ENCODE data around the gene OCA2. TPM values are rescaled to one million over a fixed set of nuclear protein-coding genes. Genes with fewer than 3 reads are reported as not detected.

The OCA2 gene
- polyA plus RNA-seq, 3 donors, result not detected

- Histone ChIP-seq H3K27ac (ENCODE audit: low read depth in 1 of 2, low read length in 2 of 2) (no peak overlapping the region), H4K20me1 (ENCODE audit: insufficient read depth, low read length) (no peaks in the 10 kb centered on the region), H3K4me1 (ENCODE audit: control insufficient read depth in 1 of 2, insufficient read depth in 2 of 2, low read length in 2 of 2) (no peaks in the 10 kb centered on the region), H3K4me3 (replicated peaks in 1 of 3; ENCODE audit: low read depth in 2 of 3, low read length in 3 of 3) (no peak overlapping the region), H3K4me2 (replicated peaks; ENCODE audit: extremely low read depth, low read length, poor library complexity, severe bottlenecking) (no peak overlapping the region), H3K9ac (ENCODE audit: insufficient read depth, low read length, poor library complexity, severe bottlenecking) (no peak overlapping the region), H3K27me3 (ENCODE audit: control insufficient read depth in 2 of 2, insufficient read depth in 2 of 2, low read length in 2 of 2) (no peaks in the 10 kb centered on the region), H2AFZ (ENCODE audit: insufficient read depth, low read depth, low read length, poor library complexity, severe bottlenecking) (no peak overlapping the region), H3K9me3 (replicated peaks in 1 of 2; ENCODE audit: control insufficient read depth in 1 of 2, insufficient read depth in 1 of 2, low read length in 2 of 2) (no peaks in the 10 kb centered on the region), H3K79me2 (ENCODE audit: insufficient read depth, low read length) (no peaks in the 10 kb centered on the region), H3K36me3 (replicated peaks in 1 of 2; ENCODE audit: control insufficient read depth in 1 of 2, insufficient read depth in 2 of 2, low read length in 2 of 2) (peaks cover 43 to 68% of the 10 kb centered on the region in 2 donors)
- no peak overlapping the region for H3K27ac Mint-ChIP-seq
- intact Hi-C loops (cut with micrococcal nuclease), result no loop called here
- H3K9me3 Mint-ChIP-seq, result no peaks in the 10 kb centered on the region
- WGBS (ENCODE audit: insufficient coverage), result 97% methylated on average over 18 of the region's 23 CpGs
- no peak for DNase-seq
- no peak for TF ChIP-seq CTCF (IDR thresholded peaks at IDR 0.05)
- H3K4me3 Mint-ChIP-seq, result no peak overlapping the region
- no peaks in the 10 kb centered on the region for H3K4me1 Mint-ChIP-seq
- peaks cover 0 to under 1% (median 0%) of the 10 kb centered on the region in 3 donors for H3K27me3 Mint-ChIP-seq (ENCODE audit: low read depth in 3 of 3)
- H3K36me3 Mint-ChIP-seq, result peaks cover 55 to 78% of the 10 kb centered on the region in 2 donors
Observed at GRCh38 chr15:28114721-28115622, 15.9 kb upstream of the OCA2 start.

GRCh38 chr15:28114114-28114455 lies 15.0 kb upstream of the OCA2 start:
- Mint-ChIP-seq H3K27me3 (ENCODE audit: low read depth in 3 of 3) (peaks cover 3 to 6% (median 5%) of the 10 kb centered on the region in 3 donors), H3K4me1 (no peaks in the 10 kb centered on the region), H3K9me3 (peaks cover 0 to under 1% (median 0%) of the 10 kb centered on the region in 7 donors), H3K36me3 (peaks cover 52 to 74% of the 10 kb centered on the region in 2 donors), H3K4me3 (no peak overlapping the region), H3K27ac (no peak overlapping the region)
- Histone ChIP-seq H3K79me2 (ENCODE audit: insufficient read depth, low read length) (no peaks in the 10 kb centered on the region), H3K27ac (ENCODE audit: low read depth in 1 of 2, low read length in 2 of 2) (no peak overlapping the region), H3K36me3 (replicated peaks in 1 of 2; ENCODE audit: control insufficient read depth in 1 of 2, insufficient read depth in 2 of 2, low read length in 2 of 2) (peaks cover 40 to 61% of the 10 kb centered on the region in 2 donors), H3K9ac (ENCODE audit: insufficient read depth, low read length, poor library complexity, severe bottlenecking) (no peak overlapping the region), H3K4me1 (ENCODE audit: control insufficient read depth in 1 of 2, insufficient read depth in 2 of 2, low read length in 2 of 2) (no peaks in the 10 kb centered on the region), H3K4me3 (replicated peaks in 1 of 3; ENCODE audit: low read depth in 2 of 3, low read length in 3 of 3) (no peak overlapping the region), H3K4me2 (replicated peaks; ENCODE audit: extremely low read depth, low read length, poor library complexity, severe bottlenecking) (no peak overlapping the region), H4K20me1 (ENCODE audit: insufficient read depth, low read length) (no peaks in the 10 kb centered on the region), H3K27me3 (ENCODE audit: control insufficient read depth in 2 of 2, insufficient read depth in 2 of 2, low read length in 2 of 2) (no peaks in the 10 kb centered on the region), H3K9me3 (replicated peaks in 1 of 2; ENCODE audit: control insufficient read depth in 1 of 2, insufficient read depth in 1 of 2, low read length in 2 of 2) (no peaks in the 10 kb centered on the region), H2AFZ (ENCODE audit: insufficient read depth, low read depth, low read length, poor library complexity, severe bottlenecking) (no peak overlapping the region)
- intact Hi-C loops (cut with micrococcal nuclease), result no loop called here
- no peak for TF ChIP-seq CTCF (IDR thresholded peaks at IDR 0.05)
- no peak for DNase-seq
- 100% methylated on average over 3 of the region's 4 CpGs for WGBS (ENCODE audit: insufficient coverage)
